Measurements from ENCODE around the gene CPNE6. TPM values are rescaled to one million over a fixed set of nuclear protein-coding genes. Genes with fewer than 3 reads are reported as not detected.

Gene CPNE6
- total and polyA plus RNA-seq, 2 of the 13 experiments (the other 11 are each of a cell fraction or from before 2014, with no cell fraction given), result not detected

DNA sequence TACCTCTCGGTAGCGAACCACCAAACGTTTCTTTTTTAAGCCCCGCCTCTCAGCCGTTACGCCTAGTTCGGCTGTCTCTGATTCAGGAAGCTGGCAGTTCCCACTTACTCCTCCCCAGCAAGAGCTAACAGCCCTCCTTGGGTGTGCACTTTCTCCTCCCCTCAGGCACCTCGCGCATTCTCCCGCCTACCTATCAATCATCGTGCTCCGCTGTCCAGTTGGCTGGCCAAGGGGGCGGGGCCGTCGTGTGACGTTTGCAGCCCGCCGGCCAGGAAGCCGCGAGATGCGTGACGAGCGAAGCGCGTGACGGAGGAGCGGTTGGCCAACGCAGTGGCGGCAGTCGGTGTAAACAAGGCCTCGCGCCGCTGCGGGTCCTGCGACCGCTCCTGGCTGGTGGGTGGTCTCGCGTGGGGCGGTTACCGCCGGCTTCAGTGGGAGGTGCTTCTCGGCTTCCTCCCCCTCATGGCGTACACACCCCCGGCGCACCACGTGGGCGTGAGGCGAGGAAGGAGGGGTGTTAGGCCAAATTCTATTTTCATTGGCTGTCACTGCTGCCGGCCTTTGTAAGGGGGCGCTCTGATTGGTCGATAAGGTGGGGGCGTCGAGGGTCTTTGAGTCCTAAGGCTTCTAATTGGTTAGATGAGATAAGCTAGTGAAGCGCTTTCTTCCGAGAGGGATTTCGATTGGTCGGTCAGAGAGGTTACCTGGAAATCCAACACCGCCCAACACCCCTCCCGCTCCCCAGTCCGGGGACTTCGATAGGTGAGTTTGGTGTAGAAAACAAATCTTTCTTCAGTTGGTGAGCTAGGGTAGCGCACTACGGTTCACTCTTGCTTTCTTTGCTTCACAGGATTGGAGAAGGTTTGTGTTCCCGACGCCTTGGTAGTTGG lies 43.4 kb downstream of the CPNE6 start, which contains the start of the genes DCAF11 and NRL (continued):
- TF ChIP-seq, protein P1, sequence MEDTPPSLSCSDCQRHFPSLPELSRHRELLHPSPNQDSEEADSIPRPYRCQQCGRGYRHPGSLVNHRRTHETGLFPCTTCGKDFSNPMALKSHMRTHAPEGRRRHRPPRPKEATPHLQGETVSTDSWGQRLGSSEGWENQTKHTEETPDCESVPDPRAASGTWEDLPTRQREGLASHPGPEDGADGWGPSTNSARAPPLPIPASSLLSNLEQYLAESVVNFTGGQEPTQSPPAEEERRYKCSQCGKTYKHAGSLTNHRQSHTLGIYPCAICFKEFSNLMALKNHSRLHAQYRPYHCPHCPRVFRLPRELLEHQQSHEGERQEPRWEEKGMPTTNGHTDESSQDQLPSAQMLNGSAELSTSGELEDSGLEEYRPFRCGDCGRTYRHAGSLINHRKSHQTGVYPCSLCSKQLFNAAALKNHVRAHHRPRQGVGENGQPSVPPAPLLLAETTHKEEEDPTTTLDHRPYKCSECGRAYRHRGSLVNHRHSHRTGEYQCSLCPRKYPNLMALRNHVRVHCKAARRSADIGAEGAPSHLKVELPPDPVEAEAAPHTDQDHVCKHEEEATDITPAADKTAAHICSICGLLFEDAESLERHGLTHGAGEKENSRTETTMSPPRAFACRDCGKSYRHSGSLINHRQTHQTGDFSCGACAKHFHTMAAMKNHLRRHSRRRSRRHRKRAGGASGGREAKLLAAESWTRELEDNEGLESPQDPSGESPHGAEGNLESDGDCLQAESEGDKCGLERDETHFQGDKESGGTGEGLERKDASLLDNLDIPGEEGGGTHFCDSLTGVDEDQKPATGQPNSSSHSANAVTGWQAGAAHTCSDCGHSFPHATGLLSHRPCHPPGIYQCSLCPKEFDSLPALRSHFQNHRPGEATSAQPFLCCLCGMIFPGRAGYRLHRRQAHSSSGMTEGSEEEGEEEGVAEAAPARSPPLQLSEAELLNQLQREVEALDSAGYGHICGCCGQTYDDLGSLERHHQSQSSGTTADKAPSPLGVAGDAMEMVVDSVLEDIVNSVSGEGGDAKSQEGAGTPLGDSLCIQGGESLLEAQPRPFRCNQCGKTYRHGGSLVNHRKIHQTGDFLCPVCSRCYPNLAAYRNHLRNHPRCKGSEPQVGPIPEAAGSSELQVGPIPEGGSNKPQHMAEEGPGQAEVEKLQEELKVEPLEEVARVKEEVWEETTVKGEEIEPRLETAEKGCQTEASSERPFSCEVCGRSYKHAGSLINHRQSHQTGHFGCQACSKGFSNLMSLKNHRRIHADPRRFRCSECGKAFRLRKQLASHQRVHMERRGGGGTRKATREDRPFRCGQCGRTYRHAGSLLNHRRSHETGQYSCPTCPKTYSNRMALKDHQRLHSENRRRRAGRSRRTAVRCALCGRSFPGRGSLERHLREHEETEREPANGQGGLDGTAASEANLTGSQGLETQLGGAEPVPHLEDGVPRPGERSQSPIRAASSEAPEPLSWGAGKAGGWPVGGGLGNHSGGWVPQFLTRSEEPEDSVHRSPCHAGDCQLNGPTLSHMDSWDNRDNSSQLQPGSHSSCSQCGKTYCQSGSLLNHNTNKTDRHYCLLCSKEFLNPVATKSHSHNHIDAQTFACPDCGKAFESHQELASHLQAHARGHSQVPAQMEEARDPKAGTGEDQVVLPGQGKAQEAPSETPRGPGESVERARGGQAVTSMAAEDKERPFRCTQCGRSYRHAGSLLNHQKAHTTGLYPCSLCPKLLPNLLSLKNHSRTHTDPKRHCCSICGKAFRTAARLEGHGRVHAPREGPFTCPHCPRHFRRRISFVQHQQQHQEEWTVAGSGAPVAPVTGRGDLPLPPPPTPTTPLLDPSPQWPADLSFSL (CRISPR knock-in tag; IDR thresholded peaks at IDR 0.05), result no peak
- TF ChIP-seq, protein P2, sequence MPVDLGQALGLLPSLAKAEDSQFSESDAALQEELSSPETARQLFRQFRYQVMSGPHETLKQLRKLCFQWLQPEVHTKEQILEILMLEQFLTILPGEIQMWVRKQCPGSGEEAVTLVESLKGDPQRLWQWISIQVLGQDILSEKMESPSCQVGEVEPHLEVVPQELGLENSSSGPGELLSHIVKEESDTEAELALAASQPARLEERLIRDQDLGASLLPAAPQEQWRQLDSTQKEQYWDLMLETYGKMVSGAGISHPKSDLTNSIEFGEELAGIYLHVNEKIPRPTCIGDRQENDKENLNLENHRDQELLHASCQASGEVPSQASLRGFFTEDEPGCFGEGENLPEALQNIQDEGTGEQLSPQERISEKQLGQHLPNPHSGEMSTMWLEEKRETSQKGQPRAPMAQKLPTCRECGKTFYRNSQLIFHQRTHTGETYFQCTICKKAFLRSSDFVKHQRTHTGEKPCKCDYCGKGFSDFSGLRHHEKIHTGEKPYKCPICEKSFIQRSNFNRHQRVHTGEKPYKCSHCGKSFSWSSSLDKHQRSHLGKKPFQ (CRISPR knock-in tag; IDR thresholded peaks at IDR 0.05; ENCODE audit: insufficient replicate concordance), result peak; percentile 98
- peak; percentile 90 for TF ChIP-seq ZFX (CRISPR knock-in tag; IDR thresholded peaks at IDR 0.05; ENCODE audit: low read depth)
- TF ChIP-seq, protein P3, sequence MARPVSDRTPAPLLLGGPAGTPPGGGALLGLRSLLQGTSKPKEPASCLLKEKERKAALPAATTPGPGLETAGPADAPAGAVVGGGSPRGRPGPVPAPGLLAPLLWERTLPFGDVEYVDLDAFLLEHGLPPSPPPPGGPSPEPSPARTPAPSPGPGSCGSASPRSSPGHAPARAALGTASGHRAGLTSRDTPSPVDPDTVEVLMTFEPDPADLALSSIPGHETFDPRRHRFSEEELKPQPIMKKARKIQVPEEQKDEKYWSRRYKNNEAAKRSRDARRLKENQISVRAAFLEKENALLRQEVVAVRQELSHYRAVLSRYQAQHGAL (CRISPR knock-in tag; IDR thresholded peaks at IDR 0.05; ENCODE audit: not compliant biosample characterization), result no peak
- TF ChIP-seq JUNB (CRISPR knock-in tag; IDR thresholded peaks at IDR 0.05; ENCODE audit: borderline replicate concordance), result no peak
- TF ChIP-seq TOE1 (CRISPR knock-in tag; IDR thresholded peaks at IDR 0.05), result no peak; the same call in 1 of the 2 replicates
- TF ChIP-seq STAT5B (CRISPR knock-in tag; IDR thresholded peaks at IDR 0.05), result peak; percentile 96; the same call in 1 of the 2 replicates
- TF ChIP-seq, protein P4, sequence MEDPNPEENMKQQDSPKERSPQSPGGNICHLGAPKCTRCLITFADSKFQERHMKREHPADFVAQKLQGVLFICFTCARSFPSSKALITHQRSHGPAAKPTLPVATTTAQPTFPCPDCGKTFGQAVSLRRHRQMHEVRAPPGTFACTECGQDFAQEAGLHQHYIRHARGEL (CRISPR knock-in tag; IDR thresholded peaks at IDR 0.05), result no peak
- TF ChIP-seq, protein P5, sequence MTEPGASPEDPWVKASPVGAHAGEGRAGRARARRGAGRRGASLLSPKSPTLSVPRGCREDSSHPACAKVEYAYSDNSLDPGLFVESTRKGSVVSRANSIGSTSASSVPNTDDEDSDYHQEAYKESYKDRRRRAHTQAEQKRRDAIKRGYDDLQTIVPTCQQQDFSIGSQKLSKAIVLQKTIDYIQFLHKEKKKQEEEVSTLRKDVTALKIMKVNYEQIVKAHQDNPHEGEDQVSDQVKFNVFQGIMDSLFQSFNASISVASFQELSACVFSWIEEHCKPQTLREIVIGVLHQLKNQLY (CRISPR knock-in tag; IDR thresholded peaks at IDR 0.05), result peak; percentile 54; the same call in 1 of the 2 replicates
- TF ChIP-seq ZEB1 (IDR thresholded peaks at IDR 0.05; ENCODE audit: insufficient replicate concordance, low read depth), result no peak
- TF ChIP-seq NFRKB (IDR thresholded peaks at IDR 0.05), result no peak
- peak; percentile 94 for TF ChIP-seq ARNTL (CRISPR knock-in tag; IDR thresholded peaks at IDR 0.05)
- TF ChIP-seq, protein P6, sequence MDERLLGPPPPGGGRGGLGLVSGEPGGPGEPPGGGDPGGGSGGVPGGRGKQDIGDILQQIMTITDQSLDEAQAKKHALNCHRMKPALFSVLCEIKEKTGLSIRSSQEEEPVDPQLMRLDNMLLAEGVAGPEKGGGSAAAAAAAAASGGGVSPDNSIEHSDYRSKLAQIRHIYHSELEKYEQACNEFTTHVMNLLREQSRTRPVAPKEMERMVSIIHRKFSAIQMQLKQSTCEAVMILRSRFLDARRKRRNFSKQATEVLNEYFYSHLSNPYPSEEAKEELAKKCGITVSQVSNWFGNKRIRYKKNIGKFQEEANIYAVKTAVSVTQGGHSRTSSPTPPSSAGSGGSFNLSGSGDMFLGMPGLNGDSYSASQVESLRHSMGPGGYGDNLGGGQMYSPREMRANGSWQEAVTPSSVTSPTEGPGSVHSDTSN (CRISPR knock-in tag; IDR thresholded peaks at IDR 0.05), result peak; percentile 97
- TF ChIP-seq ZNF703 (CRISPR knock-in tag; IDR thresholded peaks at IDR 0.05; ENCODE audit: borderline replicate concordance), result no peak

Data from HepG2 (cell line).